Measurements from ENCODE around the gene MGME1. TPM values are rescaled to one million over a fixed set of nuclear protein-coding genes. Genes with fewer than 3 reads are reported as not detected.

MGME1 gene
- total and polyA plus RNA-seq, 9 of the 15 experiments (the other 6 are each of a cell fraction or from before 2014, with no cell fraction given): 13.4 to 45.1 (median 30.6) TPM

- no peak for TF ChIP-seq ZNF766 (CRISPR knock-in tag; conservative IDR thresholded peaks at IDR 0.05)
- no peak for TF ChIP-seq ZNF324 (CRISPR knock-in tag; IDR thresholded peaks at IDR 0.05)
These were observed 30.7 kb downstream of the MGME1 start (continued) for GRCh38 chr20:17999566-17999965.

GRCh38 chr20:18001131-18001921, 32.5 kb downstream of the MGME1 start:
- Histone ChIP-seq H3K27me3 (ENCODE audit: control insufficient read depth in 2 of 2, insufficient read depth in 2 of 2, low read length in 2 of 2) (peaks cover 6 to 7% of the 10 kb centered on the region in 2 experiments; a peak in 3 of 5 replicates), H3K4me1 (replicated peaks in 1 of 2; ENCODE audit: control insufficient read depth in 2 of 2, insufficient read depth in 2 of 2, low read length in 2 of 2) (no peaks in the 10 kb centered on the region; a peak in 1 of 5 replicates), H2AFZ (ENCODE audit: low read depth, low read length) (no peak overlapping the region), H3K27ac (ENCODE audit: extremely low read depth, low read depth, low read length) (no peak overlapping the region), H3K9ac (ENCODE audit: insufficient read depth in 1 of 2, low read depth in 2 of 2, low read length in 2 of 2) (no peak overlapping the region), H3K9me1 (ENCODE audit: control insufficient read depth, insufficient read depth, low read length) (no peaks in the 10 kb centered on the region), H3K4me2 (ENCODE audit: insufficient read depth, low read length) (no peak overlapping the region), H3K36me3 (ENCODE audit: control insufficient read depth, insufficient read depth, low read length) (no peaks in the 10 kb centered on the region), H3K9me3 (replicated peaks; ENCODE audit: control insufficient read depth, insufficient read depth, low read depth, low read length) (no peaks in the 10 kb centered on the region), H3K4me3 (no peak overlapping the region), H4K20me1 (replicated peaks; ENCODE audit: control insufficient read depth, insufficient read depth, low read length) (no peaks in the 10 kb centered on the region), H3K79me2 (ENCODE audit: control insufficient read depth, insufficient read depth, low read length) (no peaks in the 10 kb centered on the region)
- 22% methylated on average over 5 of the region's 10 CpGs for WGBS (ENCODE audit: insufficient coverage, low coverage, missing lambda C conversion rate)
- ChIA-PET CTCF (ENCODE audit: low intra/inter-chr PET ratio) (no interaction called here), POLR2A (no interaction called here)
- intact Hi-C loops (cut with micrococcal nuclease): no loop called here
- in situ Hi-C loops (cut with MboI): no loop called here
- peak; percentile 35; the same call in 2 of the 3 replicates for ATAC-seq
- no peak for DNase-seq (ENCODE audit: extremely low read depth in 1 of 4, low spot score in 3 of 4)
- no TSS peak for BruUV-seq (replicated peaks)
- no peak for FAIRE-seq
- TF ChIP-seq POLR3G (IDR thresholded peaks at IDR 0.05; ENCODE audit: extremely low read depth, insufficient read length, insufficient replicate concordance) (no peak), ZNF717 (CRISPR knock-in tag; IDR thresholded peaks at IDR 0.05) (no peak), LCOR (CRISPR knock-in tag; IDR thresholded peaks at IDR 0.05) (no peak), ZNF174 (CRISPR knock-in tag; IDR thresholded peaks at IDR 0.05) (no peak), CTCFL (IDR thresholded peaks at IDR 0.05; ENCODE audit: borderline replicate concordance, insufficient read depth, low read depth, low read length, poor library complexity, severe bottlenecking) (no peak), ZBTB9 (CRISPR knock-in tag; IDR thresholded peaks at IDR 0.05) (no peak), CBX8 (IDR thresholded peaks at IDR 0.05; ENCODE audit: borderline replicate concordance, extremely low read depth, low read depth, low read length, poor library complexity, severe bottlenecking) (no peak), GABPB2 (CRISPR knock-in tag; conservative IDR thresholded peaks at IDR 0.05) (no peak)
- TF ChIP-seq, protein P1, sequence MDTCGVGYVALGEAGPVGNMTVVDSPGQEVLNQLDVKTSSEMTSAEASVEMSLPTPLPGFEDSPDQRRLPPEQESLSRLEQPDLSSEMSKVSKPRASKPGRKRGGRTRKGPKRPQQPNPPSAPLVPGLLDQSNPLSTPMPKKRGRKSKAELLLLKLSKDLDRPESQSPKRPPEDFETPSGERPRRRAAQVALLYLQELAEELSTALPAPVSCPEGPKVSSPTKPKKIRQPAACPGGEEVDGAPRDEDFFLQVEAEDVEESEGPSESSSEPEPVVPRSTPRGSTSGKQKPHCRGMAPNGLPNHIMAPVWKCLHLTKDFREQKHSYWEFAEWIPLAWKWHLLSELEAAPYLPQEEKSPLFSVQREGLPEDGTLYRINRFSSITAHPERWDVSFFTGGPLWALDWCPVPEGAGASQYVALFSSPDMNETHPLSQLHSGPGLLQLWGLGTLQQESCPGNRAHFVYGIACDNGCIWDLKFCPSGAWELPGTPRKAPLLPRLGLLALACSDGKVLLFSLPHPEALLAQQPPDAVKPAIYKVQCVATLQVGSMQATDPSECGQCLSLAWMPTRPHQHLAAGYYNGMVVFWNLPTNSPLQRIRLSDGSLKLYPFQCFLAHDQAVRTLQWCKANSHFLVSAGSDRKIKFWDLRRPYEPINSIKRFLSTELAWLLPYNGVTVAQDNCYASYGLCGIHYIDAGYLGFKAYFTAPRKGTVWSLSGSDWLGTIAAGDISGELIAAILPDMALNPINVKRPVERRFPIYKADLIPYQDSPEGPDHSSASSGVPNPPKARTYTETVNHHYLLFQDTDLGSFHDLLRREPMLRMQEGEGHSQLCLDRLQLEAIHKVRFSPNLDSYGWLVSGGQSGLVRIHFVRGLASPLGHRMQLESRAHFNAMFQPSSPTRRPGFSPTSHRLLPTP (IDR thresholded peaks at IDR 0.05; ENCODE audit: borderline replicate concordance, extremely low read depth, insufficient read length): no peak
